K562 (cell line): ENCODE data around the gene MSH4. TPM values are rescaled to one million over a fixed set of nuclear protein-coding genes. Genes with fewer than 3 reads are reported as not detected.

Experiments used
- ATAC-seq: fragments of 200-7000 bp; cut with Tn5 transposase; 3 replicates; pipeline ENCODE4 v1.9.1; 2020; ENCODE audit warnings: moderate library complexity
- BruUV-seq: library from RNA; stranded (reverse); fragments of 400-500 nt; replicated peaks from 2 replicates; lab custom pipeline; 2021; lab: Mats Ljungman, UMichigan
- CTCF ChIA-PET: fragments of 300-600 bp; formaldehyde crosslinking; extraction: SDS; loops from one replicate; lab custom pipeline; 2021; ENCODE audit warnings: low intra/inter-chr PET ratio; lab: Yijun Ruan, JAX
- POLR2A ChIA-PET: fragments of 300-600, 350-650 bp; sonication (Branson Sonifier 250); formaldehyde crosslinking; extraction: SDS; loops from one replicate; lab custom pipeline; 2021; ENCODE audit warnings: antibody characterized with exemption, inconsistent platforms; lab: Yijun Ruan, JAX
- DNase-seq, 4 experiments: peaks; one replicate each; pipeline versions ENCODE4 v3.0.0 to v3.0.0-alpha.2; 2011 to 2018; ENCODE audit warnings: low spot score in 3 of 4, mixed read lengths in 3 of 4; ENCODE audit errors: extremely low read depth in 1 of 4
- FAIRE-seq: peaks from 2 replicates; lab custom pipeline; 2011; peaks lifted over from hg19 to GRCh38; lab: Jason Lieb, UNC
- H2AFZ ChIP-seq: 2 replicates; pipeline ENCODE4 v1.6.0; 2011; ENCODE audit warnings: low read depth, low read length, control low read depth, inconsistent platforms
- H3K27ac ChIP-seq: fragments of 200-600 bp; 3 replicates; pipeline ENCODE4 v1.8.0; 2011; ENCODE audit warnings: low read depth, mild to moderate bottlenecking, control low read depth, inconsistent platforms, low read length, moderate library complexity, mixed read lengths; ENCODE audit errors: extremely low read depth
- H3K27me3 ChIP-seq, 2 experiments: fragments of 300-600 bp in 1 of 2; 2 replicates in 1 of 2; 3 replicates in 1 of 2; pipeline versions ENCODE4 v1.6.0 to v1.8.0; 2011; ENCODE audit warnings: inconsistent platforms in 2 of 2, low read length in 2 of 2, mild to moderate bottlenecking in 1 of 2, mixed read lengths in 1 of 2, moderate library complexity in 1 of 2; ENCODE audit not compliant: control insufficient read depth in 2 of 2, insufficient read depth in 2 of 2
- H3K36me3 ChIP-seq: fragments of 300-600 bp; 3 replicates; pipeline ENCODE4 v1.8.0; 2011; ENCODE audit warnings: mild to moderate bottlenecking, low read length, inconsistent platforms; ENCODE audit not compliant: control insufficient read depth, insufficient read depth
- H3K4me1 ChIP-seq, 2 experiments: fragments of 200-600 bp in 1 of 2; replicated peaks in 1 of 2; 2 replicates in 1 of 2; 3 replicates in 1 of 2; pipeline versions ENCODE4 v1.5.1 to v1.8.0; 2011; ENCODE audit warnings: inconsistent platforms in 2 of 2, low read length in 2 of 2, mild to moderate bottlenecking in 1 of 2, mixed read lengths in 1 of 2, moderate library complexity in 1 of 2; ENCODE audit not compliant: control insufficient read depth in 2 of 2, insufficient read depth in 2 of 2
- H3K4me2 ChIP-seq: 2 replicates; pipeline ENCODE4 v1.6.1; 2011; ENCODE audit warnings: low read length, control low read depth, inconsistent platforms, mixed read lengths; ENCODE audit not compliant: insufficient read depth
- H3K4me3 ChIP-seq: fragments of 200-600 bp; sonication (generic), shearing (Covaris generic); 2 replicates; pipeline ENCODE4 v1.5.1; 2016; ENCODE audit warnings: control low read depth, inconsistent platforms
- H3K79me2 ChIP-seq: fragments of 200-600 bp; 3 replicates; pipeline ENCODE4 v1.8.0; 2011; ENCODE audit warnings: low read length, inconsistent platforms; ENCODE audit not compliant: control insufficient read depth, insufficient read depth
- H3K9ac ChIP-seq, 2 experiments: 2 replicates each; pipeline versions ENCODE4 v1.6.0 to v1.6.1; 2011; ENCODE audit warnings: low read depth in 2 of 2, low read length in 2 of 2, control low read depth in 1 of 2, inconsistent platforms in 1 of 2, mild to moderate bottlenecking in 1 of 2, mixed read lengths in 1 of 2; ENCODE audit not compliant: insufficient read depth in 1 of 2
- H3K9me1 ChIP-seq: one replicate; pipeline ENCODE4 v1.6.0; 2011; ENCODE audit warnings: inconsistent platforms, mild to moderate bottlenecking, low read length, moderate library complexity; ENCODE audit not compliant: control insufficient read depth, insufficient read depth
- H3K9me3 ChIP-seq: replicated peaks from 2 replicates; pipeline ENCODE4 v1.5.1; 2011; ENCODE audit warnings: low read depth, low read length, inconsistent platforms; ENCODE audit not compliant: control insufficient read depth, insufficient read depth
- H4K20me1 ChIP-seq: replicated peaks from 2 replicates; pipeline ENCODE4 v1.6.1; 2011; ENCODE audit warnings: low read length, inconsistent platforms, mixed read lengths; ENCODE audit not compliant: control insufficient read depth, insufficient read depth
- CBX5 ChIP-seq: IDR thresholded peaks from 2 replicates; pipeline ENCODE4 v1.6.1; 2014; ENCODE audit warnings: low read depth, borderline replicate concordance
- HNRNPLL ChIP-seq: fragments of 200-400 bp; formaldehyde crosslinking; IDR thresholded peaks from 2 replicates; pipeline ENCODE4 v1.6.1; 2017; ENCODE audit warnings: low read length, low read depth, mild to moderate bottlenecking; ENCODE audit not compliant: poor library complexity, severe bottlenecking
- IFI16 ChIP-seq: fragments of 250-450 bp; sonication (Bioruptor Pico); IDR thresholded peaks from 2 replicates; pipeline ENCODE4 v2.1.2; 2022; ENCODE audit warnings: mild to moderate bottlenecking, inconsistent platforms
- KAT2B ChIP-seq: IDR thresholded peaks from one replicate; pipeline ENCODE4 v1.6.1; 2012; ENCODE audit warnings: low read depth, mild to moderate bottlenecking, control low read depth, inconsistent platforms, low read length, moderate library complexity
- KDM4B ChIP-seq, 2 experiments: fragments of 450-650 bp in 1 of 2; sonication (generic) in 1 of 2; IDR thresholded peaks; 2 replicates each; pipeline ENCODE4 v1.6.1; 2016 to 2017; ENCODE audit warnings: borderline replicate concordance in 2 of 2, antibody characterized with exemption in 1 of 2, low read depth in 1 of 2, mild to moderate bottlenecking in 1 of 2
- SETDB1 ChIP-seq: IDR thresholded peaks from one replicate; pipeline ENCODE4 v1.6.1; 2012; ENCODE audit warnings: low read length, control low read depth, inconsistent platforms
- TRIM24 ChIP-seq, 2 experiments: fragments of 450-650 bp; IDR thresholded peaks; 2 replicates each; pipeline ENCODE4 v1.6.1; 2016
- WGBS: fragments of 100-300 bp; shearing (Covaris generic); methylation state at CpG from one replicate; pipeline ENCODE4 v1.1.6; 2016; ENCODE audit warnings: low coverage, mixed read lengths; ENCODE audit not compliant: insufficient coverage; ENCODE audit errors: missing lambda C conversion rate; 5-methylcytosine and 5-hydroxymethylcytosine counted together
- in situ Hi-C: fragments of 300-500 bp; cut with MboI; formaldehyde crosslinking; loops from 4 replicates; pipeline ENCODE4 v1.15.0; 2018; ENCODE audit warnings: inconsistent platforms, mixed read lengths
- intact Hi-C: fragments of 100-400 bp; cut with micrococcal nuclease; formaldehyde crosslinking; loops from 2 replicates; pipeline ENCODE4 v1.14.2; 2022
- polyA plus RNA-seq, 8 experiments: library from polyadenylated mRNA; depleted of rRNA in 4 of 8; stranded (reverse) in 5 of 8; unstranded in 3 of 8; fragments of >200 nt; fragmentation: Nextera tagmentation in 2 of 8; fragmentation: Illumina TruSeq in 1 of 8; extraction: Ambion mirVana in 2 of 8; extraction: Trizol in 1 of 8; gene quantifications; 2 replicates each; pipeline versions ENCODE4 v1.2.1 to v1.2.3, GENCODE V29; 2011 to 2014; ENCODE audit warnings: inconsistent platforms in 1 of 8, missing spikeins in 1 of 8
- total RNA-seq, 7 experiments: library from RNA; depleted of rRNA in 6 of 7; stranded (reverse); fragments of >200 nt in 6 of 7; fragmentation: Illumina TruSeq in 2 of 7; extraction: Trizol in 2 of 7; gene quantifications; 2 replicates each; pipeline versions ENCODE4 v1.2.1 to v1.2.3, GENCODE V29; 2011 to 2021; ENCODE audit warnings: low replicate concordance in 1 of 7
- TF ChIP-seq, protein P1 (sequence below): fragments of 200-800 bp; sonication (Bioruptor generic); IDR thresholded peaks from 2 replicates; pipeline ENCODE4 v1.6.1; 2017; ENCODE audit warnings: missing genetic modification characterization, missing compliant biosample characterization
- TF ChIP-seq, protein P2 (sequence below): fragments of 450-650 bp; IDR thresholded peaks from 2 replicates; pipeline ENCODE4 v1.6.1; 2018; ENCODE audit warnings: mild to moderate bottlenecking, low read depth; ENCODE audit not compliant: partially characterized antibody
- TF ChIP-seq, protein P3 (sequence below): fragments of 150-350 bp; IDR thresholded peaks from 2 replicates; pipeline ENCODE4 v1.6.1; 2014; ENCODE audit warnings: low read depth, mild to moderate bottlenecking, low read length, borderline replicate concordance
- TF ChIP-seq, protein P4 (sequence below): sonication (generic); formaldehyde crosslinking; IDR thresholded peaks from 2 replicates; pipeline ENCODE4 v1.8.0; 2022; ENCODE audit warnings: mild to moderate bottlenecking, missing genetic modification reagents, borderline replicate concordance

MSH4 gene
- total and polyA plus RNA-seq, 9 of the 15 experiments (the other 6 are each of a cell fraction or from before 2014, with no cell fraction given), result 0.04 to 0.18 (median 0.12) TPM; not detected in 4

DNA sequence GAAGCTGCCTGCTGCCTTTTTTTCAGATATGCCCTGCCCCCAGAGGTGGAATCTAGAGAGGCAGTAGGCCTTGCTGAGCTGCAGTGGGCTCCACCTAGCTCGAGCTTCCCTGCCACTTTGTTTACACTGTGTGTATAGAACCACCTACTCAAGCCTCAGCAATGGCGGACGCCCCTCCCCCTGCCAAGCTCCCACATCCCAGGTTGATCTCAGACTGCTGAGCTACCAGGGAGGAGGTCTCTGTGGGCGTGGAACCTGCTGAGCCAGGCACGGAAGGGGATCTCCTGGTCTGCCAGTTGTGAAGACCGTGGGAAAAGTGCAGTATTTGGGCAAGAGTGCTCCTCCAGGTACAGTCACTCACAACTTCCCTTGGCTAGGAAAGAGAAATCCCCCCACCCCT is 65.1 kb downstream of the MSH4 start:
- no peaks in the 10 kb centered on the region for H3K9me1 ChIP-seq
- in situ Hi-C loops, result no loop called here
- H2AFZ ChIP-seq, result peak overlapping the region; percentile 64; the same call in 1 of the 2 replicates
- no peak overlapping the region for H3K27ac ChIP-seq
- H3K4me3 ChIP-seq, result no peak overlapping the region
- H3K79me2 ChIP-seq, result no peaks in the 10 kb centered on the region
- DNase-seq (peak in 1 of 4 experiments; percentile 12), ATAC-seq (no peak), FAIRE-seq (no peak)
- no peaks in the 10 kb centered on the region for H3K9me3 ChIP-seq
- H3K4me2 ChIP-seq, result no peak overlapping the region; the same call in 1 of the 2 replicates
- no peaks in the 10 kb centered on the region for H4K20me1 ChIP-seq
- BruUV-seq, result no TSS peak
- no peaks in the 10 kb centered on the region for H3K27me3 ChIP-seq
- no peaks in the 10 kb centered on the region for H3K36me3 ChIP-seq
- H3K4me1 ChIP-seq, result no peaks in the 10 kb centered on the region; a peak in 1 of 5 replicates
- CTCF ChIA-PET, result no interaction called here
- intact Hi-C loops, result no loop called here
- WGBS, result 0% methylated on average over 6 of the region's 6 CpGs
- H3K9ac ChIP-seq, result no peak overlapping the region; a peak in 1 of 4 replicates
- POLR2A ChIA-PET, result interaction anchor here (0.7 kb wide), 1 partner anchor 1282 kb away, joined by 3 read pairs; no protein-coding TSS in a partner anchor
- TF ChIP-seq HNRNPLL (no peak), CBX5 (no peak), SETDB1 (no peak), KDM4B (IDR thresholded peaks at IDR 0.05; ENCODE audit: borderline replicate concordance in 2 of 2, low read depth in 1 of 2) (no peak), KAT2B (no peak), IFI16 (no peak), TRIM24 (IDR thresholded peaks at IDR 0.05) (no peak)
- TF ChIP-seq, protein P1, sequence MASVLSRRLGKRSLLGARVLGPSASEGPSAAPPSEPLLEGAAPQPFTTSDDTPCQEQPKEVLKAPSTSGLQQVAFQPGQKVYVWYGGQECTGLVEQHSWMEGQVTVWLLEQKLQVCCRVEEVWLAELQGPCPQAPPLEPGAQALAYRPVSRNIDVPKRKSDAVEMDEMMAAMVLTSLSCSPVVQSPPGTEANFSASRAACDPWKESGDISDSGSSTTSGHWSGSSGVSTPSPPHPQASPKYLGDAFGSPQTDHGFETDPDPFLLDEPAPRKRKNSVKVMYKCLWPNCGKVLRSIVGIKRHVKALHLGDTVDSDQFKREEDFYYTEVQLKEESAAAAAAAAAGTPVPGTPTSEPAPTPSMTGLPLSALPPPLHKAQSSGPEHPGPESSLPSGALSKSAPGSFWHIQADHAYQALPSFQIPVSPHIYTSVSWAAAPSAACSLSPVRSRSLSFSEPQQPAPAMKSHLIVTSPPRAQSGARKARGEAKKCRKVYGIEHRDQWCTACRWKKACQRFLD (CRISPR knock-in tag), result no peak
- TF ChIP-seq, protein P2, sequence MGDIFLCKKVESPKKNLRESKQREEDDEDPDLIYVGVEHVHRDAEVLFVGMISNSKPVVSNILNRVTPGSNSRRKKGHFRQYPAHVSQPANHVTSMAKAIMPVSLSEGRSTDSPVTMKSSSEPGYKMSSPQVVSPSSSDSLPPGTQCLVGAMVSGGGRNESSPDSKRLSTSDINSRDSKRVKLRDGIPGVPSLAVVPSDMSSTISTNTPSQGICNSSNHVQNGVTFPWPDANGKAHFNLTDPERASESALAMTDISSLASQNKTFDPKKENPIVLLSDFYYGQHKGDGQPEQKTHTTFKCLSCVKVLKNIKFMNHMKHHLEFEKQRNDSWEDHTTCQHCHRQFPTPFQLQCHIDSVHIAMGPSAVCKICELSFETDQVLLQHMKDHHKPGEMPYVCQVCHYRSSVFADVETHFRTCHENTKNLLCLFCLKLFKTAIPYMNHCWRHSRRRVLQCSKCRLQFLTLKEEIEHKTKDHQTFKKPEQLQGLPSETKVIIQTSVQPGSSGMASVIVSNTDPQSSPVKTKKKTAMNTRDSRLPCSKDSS, result no peak
- TF ChIP-seq, protein P3, sequence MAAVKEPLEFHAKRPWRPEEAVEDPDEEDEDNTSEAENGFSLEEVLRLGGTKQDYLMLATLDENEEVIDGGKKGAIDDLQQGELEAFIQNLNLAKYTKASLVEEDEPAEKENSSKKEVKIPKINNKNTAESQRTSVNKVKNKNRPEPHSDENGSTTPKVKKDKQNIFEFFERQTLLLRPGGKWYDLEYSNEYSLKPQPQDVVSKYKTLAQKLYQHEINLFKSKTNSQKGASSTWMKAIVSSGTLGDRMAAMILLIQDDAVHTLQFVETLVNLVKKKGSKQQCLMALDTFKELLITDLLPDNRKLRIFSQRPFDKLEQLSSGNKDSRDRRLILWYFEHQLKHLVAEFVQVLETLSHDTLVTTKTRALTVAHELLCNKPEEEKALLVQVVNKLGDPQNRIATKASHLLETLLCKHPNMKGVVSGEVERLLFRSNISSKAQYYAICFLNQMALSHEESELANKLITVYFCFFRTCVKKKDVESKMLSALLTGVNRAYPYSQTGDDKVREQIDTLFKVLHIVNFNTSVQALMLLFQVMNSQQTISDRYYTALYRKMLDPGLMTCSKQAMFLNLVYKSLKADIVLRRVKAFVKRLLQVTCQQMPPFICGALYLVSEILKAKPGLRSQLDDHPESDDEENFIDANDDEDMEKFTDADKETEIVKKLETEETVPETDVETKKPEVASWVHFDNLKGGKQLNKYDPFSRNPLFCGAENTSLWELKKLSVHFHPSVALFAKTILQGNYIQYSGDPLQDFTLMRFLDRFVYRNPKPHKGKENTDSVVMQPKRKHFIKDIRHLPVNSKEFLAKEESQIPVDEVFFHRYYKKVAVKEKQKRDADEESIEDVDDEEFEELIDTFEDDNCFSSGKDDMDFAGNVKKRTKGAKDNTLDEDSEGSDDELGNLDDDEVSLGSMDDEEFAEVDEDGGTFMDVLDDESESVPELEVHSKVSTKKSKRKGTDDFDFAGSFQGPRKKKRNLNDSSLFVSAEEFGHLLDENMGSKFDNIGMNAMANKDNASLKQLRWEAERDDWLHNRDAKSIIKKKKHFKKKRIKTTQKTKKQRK, result no peak
- TF ChIP-seq, protein P4, sequence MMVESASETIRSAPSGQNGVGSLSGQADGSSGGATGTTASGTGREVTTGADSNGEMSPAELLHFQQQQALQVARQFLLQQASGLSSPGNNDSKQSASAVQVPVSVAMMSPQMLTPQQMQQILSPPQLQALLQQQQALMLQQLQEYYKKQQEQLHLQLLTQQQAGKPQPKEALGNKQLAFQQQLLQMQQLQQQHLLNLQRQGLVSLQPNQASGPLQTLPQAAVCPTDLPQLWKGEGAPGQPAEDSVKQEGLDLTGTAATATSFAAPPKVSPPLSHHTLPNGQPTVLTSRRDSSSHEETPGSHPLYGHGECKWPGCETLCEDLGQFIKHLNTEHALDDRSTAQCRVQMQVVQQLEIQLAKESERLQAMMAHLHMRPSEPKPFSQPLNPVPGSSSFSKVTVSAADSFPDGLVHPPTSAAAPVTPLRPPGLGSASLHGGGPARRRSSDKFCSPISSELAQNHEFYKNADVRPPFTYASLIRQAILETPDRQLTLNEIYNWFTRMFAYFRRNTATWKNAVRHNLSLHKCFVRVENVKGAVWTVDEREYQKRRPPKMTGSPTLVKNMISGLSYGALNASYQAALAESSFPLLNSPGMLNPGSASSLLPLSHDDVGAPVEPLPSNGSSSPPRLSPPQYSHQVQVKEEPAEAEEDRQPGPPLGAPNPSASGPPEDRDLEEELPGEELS (CRISPR knock-in tag), result no peak
